K562 (cell line): ENCODE measurements around the gene BDH1. TPM values are rescaled to one million over a fixed set of nuclear protein-coding genes. Genes with fewer than 3 reads are reported as not detected.

Experiments used
- ADNP ChIP-seq: fragments of 200-800 bp; sonication (Bioruptor generic); IDR thresholded peaks from 2 replicates; pipeline ENCODE4 v1.6.1; 2016; ENCODE audit warnings: missing genetic modification characterization, missing compliant biosample characterization
- ELF2 ChIP-seq: fragments of 250-450 bp; sonication (Bioruptor Pico); IDR thresholded peaks from 2 replicates; pipeline ENCODE4 v1.5.0; 2021; ENCODE audit warnings: mild to moderate bottlenecking
- EWSR1 ChIP-seq: fragments of 450-650 bp; IDR thresholded peaks from 2 replicates; pipeline ENCODE4 v1.6.1; 2018; ENCODE audit warnings: borderline replicate concordance, mild to moderate bottlenecking, low read depth, moderate library complexity; ENCODE audit not compliant: partially characterized antibody
- MCM3 ChIP-seq: fragments of 450-650 bp; IDR thresholded peaks from 2 replicates; pipeline ENCODE4 v1.6.1; 2016
- TOE1 ChIP-seq, 2 experiments: fragments of 450-650 bp in 1 of 2; sonication (generic) in 1 of 2; formaldehyde crosslinking in 1 of 2; IDR thresholded peaks; 2 replicates each; pipeline versions ENCODE4 v1.7.1 to v1.8.0; 2016 to 2022; ENCODE audit warnings: borderline replicate concordance in 2 of 2, mild to moderate bottlenecking in 2 of 2, antibody characterized with exemption in 1 of 2, inconsistent platforms in 1 of 2, low read depth in 1 of 2, missing genetic modification reagents in 1 of 2, moderate library complexity in 1 of 2
- polyA plus RNA-seq, 8 experiments: library from polyadenylated mRNA; depleted of rRNA in 4 of 8; stranded (reverse) in 5 of 8; unstranded in 3 of 8; fragments of >200 nt; fragmentation: Nextera tagmentation in 2 of 8; fragmentation: Illumina TruSeq in 1 of 8; extraction: Ambion mirVana in 2 of 8; extraction: Trizol in 1 of 8; gene quantifications; 2 replicates each; pipeline versions ENCODE4 v1.2.1 to v1.2.3, GENCODE V29; 2011 to 2014; ENCODE audit warnings: inconsistent platforms in 1 of 8, missing spikeins in 1 of 8
- total RNA-seq, 7 experiments: library from RNA; depleted of rRNA in 6 of 7; stranded (reverse); fragments of >200 nt in 6 of 7; fragmentation: Illumina TruSeq in 2 of 7; extraction: Trizol in 2 of 7; gene quantifications; 2 replicates each; pipeline versions ENCODE4 v1.2.1 to v1.2.3, GENCODE V29; 2011 to 2021; ENCODE audit warnings: low replicate concordance in 1 of 7
- TF ChIP-seq, protein P1 (sequence below), 2 experiments: fragments of 450-650 bp; IDR thresholded peaks; 2 replicates each; pipeline ENCODE4 v1.6.1; 2016; ENCODE audit warnings: mild to moderate bottlenecking in 2 of 2, borderline replicate concordance in 1 of 2, low read depth in 1 of 2, moderate library complexity in 1 of 2
- TF ChIP-seq, protein P2 (sequence below): fragments of 200-800 bp; sonication (Bioruptor generic); IDR thresholded peaks from 2 replicates; pipeline ENCODE4 v1.6.1; 2016; ENCODE audit warnings: missing genetic modification characterization, missing compliant biosample characterization
- TF ChIP-seq, protein P3 (sequence below): IDR thresholded peaks from 2 replicates; pipeline ENCODE4 v1.6.1; 2012; ENCODE audit warnings: low read depth, low read length, improper control_type of control experiment, borderline replicate concordance

Gene BDH1
- total and polyA plus RNA-seq, 9 of the 15 experiments (the other 6 are each of a cell fraction or from before 2014, with no cell fraction given) = 0.07 to 0.89 (median 0.12) TPM; not detected in 3

DNA sequence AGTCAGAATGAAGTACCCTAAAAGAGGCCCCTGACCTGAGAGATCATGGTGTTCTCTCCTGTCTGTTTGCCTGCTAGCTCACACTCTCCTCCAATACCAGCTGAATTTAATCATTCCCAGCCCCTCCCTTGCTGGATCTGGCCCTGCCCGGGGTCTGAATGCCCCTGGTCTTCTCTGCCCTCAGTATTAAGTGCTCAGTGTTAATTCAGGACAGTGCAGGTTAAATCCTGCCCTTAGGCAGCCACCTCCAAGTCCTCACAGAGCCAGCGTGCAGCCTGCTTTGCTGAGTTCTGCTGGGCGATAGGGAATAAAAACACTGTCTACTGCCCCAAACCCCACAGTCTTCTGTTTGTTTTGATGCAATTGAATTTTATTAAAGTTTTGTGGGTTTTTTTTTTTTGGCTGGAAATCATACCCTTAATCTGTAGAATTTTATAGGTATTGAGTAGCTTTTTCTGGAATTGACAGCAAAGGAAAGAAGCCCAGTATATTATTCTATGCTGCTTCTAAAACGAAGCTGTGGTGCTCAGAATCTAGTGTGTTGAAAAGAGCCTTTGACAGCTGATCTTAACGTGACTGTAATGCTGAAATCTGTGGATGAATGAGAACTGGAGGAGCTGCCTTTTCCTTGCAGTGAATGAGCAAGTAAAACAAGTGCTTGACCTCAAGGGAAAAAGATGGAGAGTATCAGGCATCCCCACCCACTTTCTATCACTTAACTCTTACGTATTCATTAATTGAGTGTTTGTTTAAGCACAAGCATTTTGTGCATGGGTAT is 12.3 kb upstream of the BDH1 start (continued):
- TF ChIP-seq, protein P1, sequence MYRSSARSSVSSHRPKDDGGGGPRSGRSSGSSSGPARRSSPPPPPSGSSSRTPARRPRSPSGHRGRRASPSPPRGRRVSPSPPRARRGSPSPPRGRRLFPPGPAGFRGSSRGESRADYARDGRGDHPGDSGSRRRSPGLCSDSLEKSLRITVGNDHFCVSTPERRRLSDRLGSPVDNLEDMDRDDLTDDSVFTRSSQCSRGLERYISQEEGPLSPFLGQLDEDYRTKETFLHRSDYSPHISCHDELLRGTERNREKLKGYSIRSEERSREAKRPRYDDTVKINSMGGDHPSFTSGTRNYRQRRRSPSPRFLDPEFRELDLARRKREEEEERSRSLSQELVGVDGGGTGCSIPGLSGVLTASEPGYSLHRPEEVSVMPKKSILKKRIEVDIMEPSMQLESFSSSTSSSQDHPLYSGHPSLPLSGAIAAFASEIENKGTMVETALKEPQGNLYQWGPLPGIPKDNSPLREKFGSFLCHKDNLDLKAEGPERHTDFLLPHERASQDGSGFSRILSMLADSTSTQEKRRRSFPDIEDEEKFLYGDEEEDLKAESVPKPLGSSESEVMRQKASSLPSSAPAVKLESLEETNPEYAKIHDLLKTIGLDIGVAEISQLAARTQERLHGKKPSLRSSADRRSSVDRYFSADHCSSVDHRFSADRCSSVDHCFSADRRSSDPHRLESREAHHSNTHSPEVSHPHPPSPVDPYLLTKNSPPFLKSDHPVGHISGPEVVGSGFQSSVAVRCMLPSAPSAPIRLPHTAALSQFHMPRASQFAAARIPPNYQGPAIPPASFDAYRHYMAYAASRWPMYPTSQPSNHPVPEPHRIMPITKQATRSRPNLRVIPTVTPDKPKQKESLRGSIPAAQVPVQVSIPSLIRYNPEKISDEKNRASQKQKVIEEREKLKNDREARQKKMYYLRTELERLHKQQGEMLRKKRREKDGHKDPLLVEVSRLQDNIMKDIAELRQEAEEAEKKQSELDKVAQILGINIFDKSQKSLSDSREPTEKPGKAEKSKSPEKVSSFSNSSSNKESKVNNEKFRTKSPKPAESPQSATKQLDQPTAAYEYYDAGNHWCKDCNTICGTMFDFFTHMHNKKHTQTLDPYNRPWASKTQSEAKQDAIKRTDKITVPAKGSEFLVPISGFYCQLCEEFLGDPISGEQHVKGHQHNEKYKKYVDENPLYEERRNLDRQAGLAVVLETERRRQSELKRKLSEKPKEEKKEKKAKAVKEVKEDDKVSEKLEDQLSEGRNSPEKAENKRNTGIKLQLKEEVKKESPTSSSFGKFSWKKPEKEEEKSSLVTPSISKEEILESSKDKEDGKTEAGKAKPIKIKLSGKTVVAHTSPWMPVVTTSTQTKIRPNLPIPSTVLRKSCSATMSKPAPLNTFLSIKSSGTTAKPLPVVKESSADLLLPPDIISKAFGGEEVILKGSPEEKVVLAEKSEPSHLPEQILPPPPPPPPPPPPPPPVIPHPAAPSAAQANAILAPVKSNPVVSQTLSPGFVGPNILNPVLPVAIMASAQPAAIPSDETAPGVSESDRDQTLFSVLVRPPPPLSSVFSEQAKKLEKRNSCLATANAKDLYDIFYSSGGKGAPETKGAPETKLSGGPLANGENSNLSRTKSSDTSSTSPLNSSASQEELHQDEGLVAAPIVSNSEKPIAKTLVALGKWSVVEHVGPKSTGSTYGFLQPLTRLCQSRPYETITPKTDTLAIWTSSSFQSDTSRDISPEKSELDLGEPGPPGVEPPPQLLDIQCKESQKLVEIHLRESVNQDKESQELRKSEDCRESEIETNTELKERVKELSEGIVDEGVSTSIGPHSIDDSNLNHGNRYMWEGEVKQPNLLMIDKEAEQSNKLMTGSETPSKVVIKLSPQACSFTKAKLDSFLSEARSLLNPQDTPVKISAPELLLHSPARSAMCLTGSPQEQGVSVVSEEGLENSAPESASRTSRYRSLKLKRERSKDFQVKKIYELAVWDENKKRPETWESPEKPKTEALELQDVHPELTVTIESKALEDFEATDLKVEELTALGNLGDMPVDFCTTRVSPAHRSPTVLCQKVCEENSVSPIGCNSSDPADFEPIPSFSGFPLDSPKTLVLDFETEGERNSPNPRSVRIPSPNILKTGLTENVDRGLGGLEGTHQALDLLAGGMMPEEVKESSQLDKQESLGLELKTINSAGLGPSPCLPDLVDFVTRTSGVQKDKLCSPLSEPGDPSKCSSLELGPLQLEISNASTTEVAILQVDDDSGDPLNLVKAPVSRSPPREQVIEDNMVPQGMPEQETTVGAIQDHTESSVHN (IDR thresholded peaks at IDR 0.05; ENCODE audit: borderline replicate concordance in 1 of 2, low read depth in 1 of 2) = no peak
- TF ChIP-seq ELF2 (CRISPR knock-in tag) (no peak), MCM3 (no peak), EWSR1 (no peak), TOE1 (IDR thresholded peaks at IDR 0.05; ENCODE audit: borderline replicate concordance) (no peak), TOE1 (CRISPR knock-in tag; IDR thresholded peaks at IDR 0.05; ENCODE audit: borderline replicate concordance, low read depth) (no peak), ADNP (tag) (no peak)
- TF ChIP-seq, protein P2, sequence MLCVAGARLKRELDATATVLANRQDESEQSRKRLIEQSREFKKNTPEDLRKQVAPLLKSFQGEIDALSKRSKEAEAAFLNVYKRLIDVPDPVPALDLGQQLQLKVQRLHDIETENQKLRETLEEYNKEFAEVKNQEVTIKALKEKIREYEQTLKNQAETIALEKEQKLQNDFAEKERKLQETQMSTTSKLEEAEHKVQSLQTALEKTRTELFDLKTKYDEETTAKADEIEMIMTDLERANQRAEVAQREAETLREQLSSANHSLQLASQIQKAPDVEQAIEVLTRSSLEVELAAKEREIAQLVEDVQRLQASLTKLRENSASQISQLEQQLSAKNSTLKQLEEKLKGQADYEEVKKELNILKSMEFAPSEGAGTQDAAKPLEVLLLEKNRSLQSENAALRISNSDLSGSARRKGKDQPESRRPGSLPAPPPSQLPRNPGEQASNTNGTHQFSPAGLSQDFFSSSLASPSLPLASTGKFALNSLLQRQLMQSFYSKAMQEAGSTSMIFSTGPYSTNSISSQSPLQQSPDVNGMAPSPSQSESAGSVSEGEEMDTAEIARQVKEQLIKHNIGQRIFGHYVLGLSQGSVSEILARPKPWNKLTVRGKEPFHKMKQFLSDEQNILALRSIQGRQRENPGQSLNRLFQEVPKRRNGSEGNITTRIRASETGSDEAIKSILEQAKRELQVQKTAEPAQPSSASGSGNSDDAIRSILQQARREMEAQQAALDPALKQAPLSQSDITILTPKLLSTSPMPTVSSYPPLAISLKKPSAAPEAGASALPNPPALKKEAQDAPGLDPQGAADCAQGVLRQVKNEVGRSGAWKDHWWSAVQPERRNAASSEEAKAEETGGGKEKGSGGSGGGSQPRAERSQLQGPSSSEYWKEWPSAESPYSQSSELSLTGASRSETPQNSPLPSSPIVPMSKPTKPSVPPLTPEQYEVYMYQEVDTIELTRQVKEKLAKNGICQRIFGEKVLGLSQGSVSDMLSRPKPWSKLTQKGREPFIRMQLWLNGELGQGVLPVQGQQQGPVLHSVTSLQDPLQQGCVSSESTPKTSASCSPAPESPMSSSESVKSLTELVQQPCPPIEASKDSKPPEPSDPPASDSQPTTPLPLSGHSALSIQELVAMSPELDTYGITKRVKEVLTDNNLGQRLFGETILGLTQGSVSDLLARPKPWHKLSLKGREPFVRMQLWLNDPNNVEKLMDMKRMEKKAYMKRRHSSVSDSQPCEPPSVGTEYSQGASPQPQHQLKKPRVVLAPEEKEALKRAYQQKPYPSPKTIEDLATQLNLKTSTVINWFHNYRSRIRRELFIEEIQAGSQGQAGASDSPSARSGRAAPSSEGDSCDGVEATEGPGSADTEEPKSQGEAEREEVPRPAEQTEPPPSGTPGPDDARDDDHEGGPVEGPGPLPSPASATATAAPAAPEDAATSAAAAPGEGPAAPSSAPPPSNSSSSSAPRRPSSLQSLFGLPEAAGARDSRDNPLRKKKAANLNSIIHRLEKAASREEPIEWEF (CRISPR knock-in tag) = no peak
- TF ChIP-seq, protein P3, sequence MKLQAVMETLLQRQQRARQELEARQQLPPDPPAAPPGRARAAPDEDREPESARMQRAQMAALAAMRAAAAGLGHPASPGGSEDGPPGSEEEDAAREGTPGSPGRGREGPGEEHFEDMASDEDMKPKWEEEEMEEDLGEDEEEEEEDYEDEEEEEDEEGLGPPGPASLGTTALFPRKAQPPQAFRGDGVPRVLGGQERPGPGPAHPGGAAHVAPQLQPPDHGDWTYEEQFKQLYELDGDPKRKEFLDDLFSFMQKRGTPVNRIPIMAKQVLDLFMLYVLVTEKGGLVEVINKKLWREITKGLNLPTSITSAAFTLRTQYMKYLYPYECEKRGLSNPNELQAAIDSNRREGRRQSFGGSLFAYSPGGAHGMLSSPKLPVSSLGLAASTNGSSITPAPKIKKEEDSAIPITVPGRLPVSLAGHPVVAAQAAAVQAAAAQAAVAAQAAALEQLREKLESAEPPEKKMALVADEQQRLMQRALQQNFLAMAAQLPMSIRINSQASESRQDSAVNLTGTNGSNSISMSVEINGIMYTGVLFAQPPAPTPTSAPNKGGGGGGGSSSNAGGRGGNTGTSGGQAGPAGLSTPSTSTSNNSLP = no peak
